CD4-positive, alpha-beta T cell treated with Interleukin-12 subunit alpha and Interleukin-12 subunit beta, for 1 hour (primary cell): ENCODE results near the gene C2CD3.

Experiments used
- DNase-seq: peaks from one replicate; pipeline ENCODE4 v3.0.0-alpha.2; 2020

The C2CD3 gene

GRCh38 chr11:73976451-73977151, 194.2 kb downstream of the C2CD3 start:
- no peak for DNase-seq

GRCh38 chr11:73975479-73975757, 195.4 kb downstream of the C2CD3 start:
- DNase-seq = no peak

GRCh38 chr11:73974604-73975478, 196.0 kb downstream of the C2CD3 start:
- peak; percentile 23 for DNase-seq

- DNase-seq = peak; percentile 32
Measured at GRCh38 chr11:73972620-73973449, 198.0 kb downstream of the C2CD3 start.

GRCh38 chr11:73972187-73972586, 198.6 kb downstream of the C2CD3 start:
- DNase-seq = peak; percentile 44

- peak; percentile 53 for DNase-seq
Measured at GRCh38 chr11:73971175-73971719, 199.6 kb downstream of the C2CD3 start.

- peak; percentile 69 for DNase-seq
Measured at GRCh38 chr11:73969991-73970800, 200.6 kb downstream of the C2CD3 start.

- DNase-seq = peak; percentile 24
Measured at GRCh38 chr11:73969091-73969490, 201.7 kb downstream of the C2CD3 start.

GRCh38 chr11:73968356-73968966, 202.3 kb downstream of the C2CD3 start:
- no peak for DNase-seq

- DNase-seq = no peak
Measured at GRCh38 chr11:73965764-73966121, 205.1 kb downstream of the C2CD3 start.

- DNase-seq = no peak
Measured at GRCh38 chr11:73965076-73965763, 205.6 kb downstream of the C2CD3 start.

GRCh38 chr11:73963861-73964260, 206.9 kb downstream of the C2CD3 start:
- DNase-seq = no peak
